Calu3 (cell line): ENCODE data around the gene GPD2. TPM values are rescaled to one million over a fixed set of nuclear protein-coding genes. Genes with fewer than 3 reads are reported as not detected.

Source experiments
- BruUV-seq: library from RNA; stranded (reverse); fragments of 400-500 nt; replicated peaks from 2 replicates; lab custom pipeline; 2021; lab: Mats Ljungman, UMichigan
- CTCF ChIA-PET: fragments of 300-600 bp; sonication (Branson Sonifier 250); formaldehyde crosslinking; loops from one replicate; lab custom pipeline; 2022; ENCODE audit warnings: antibody characterized with exemption; lab: Charles Lee
- DNase-seq: peaks from one replicate; pipeline ENCODE4 v3.0.0; 2022
- H3K27ac Mint-ChIP-seq: one replicate; pipeline ENCODE4 v1.8.0; 2022; ENCODE audit warnings: mixed read lengths; ENCODE audit not compliant: unreplicated experiment
- H3K27me3 Mint-ChIP-seq: one replicate; pipeline ENCODE4 v1.8.0; 2022; ENCODE audit warnings: mixed read lengths; ENCODE audit not compliant: unreplicated experiment
- H3K36me3 Mint-ChIP-seq: one replicate; pipeline ENCODE4 v1.8.0; 2022; ENCODE audit warnings: mild to moderate bottlenecking, moderate library complexity, mixed read lengths; ENCODE audit not compliant: insufficient read depth, unreplicated experiment
- H3K4me1 Mint-ChIP-seq: one replicate; pipeline ENCODE4 v1.8.0; 2022; ENCODE audit warnings: mild to moderate bottlenecking, low read depth, mixed read lengths; ENCODE audit not compliant: unreplicated experiment
- H3K4me3 Mint-ChIP-seq: one replicate; pipeline ENCODE4 v1.8.0; 2022; ENCODE audit warnings: mild to moderate bottlenecking, low read depth, moderate library complexity, mixed read lengths; ENCODE audit not compliant: unreplicated experiment
- H3K9me3 Mint-ChIP-seq: one replicate; pipeline ENCODE4 v1.8.0; 2022; ENCODE audit warnings: low read depth, mixed read lengths; ENCODE audit not compliant: unreplicated experiment
- CTCF ChIP-seq: fragments of 200-600 bp; IDR thresholded peaks from one replicate; pipeline ENCODE4 v1.8.0; 2022; ENCODE audit warnings: antibody characterized with exemption; ENCODE audit not compliant: unreplicated experiment
- intact Hi-C: fragments of 100-400 bp; cut with micrococcal nuclease; formaldehyde crosslinking; loops from one replicate; pipeline ENCODE4 v1.10.0; 2022; ENCODE audit not compliant: unreplicated experiment
- total RNA-seq: library from RNA; stranded (reverse); gene quantifications from 2 replicates; pipeline ENCODE4 v1.2.3, GENCODE V29; 2022

Gene GPD2
- total RNA-seq, 1 experiment from 2014 or later: 55.4 TPM

GRCh38 chr2:156541229-156541628, 105.0 kb downstream of the GPD2 start:
- Mint-ChIP-seq H3K9me3 (no peaks in the 10 kb centered on the region), H3K36me3 (no peaks in the 10 kb centered on the region), H3K27me3 (no peaks in the 10 kb centered on the region), H3K27ac (no peak overlapping the region), H3K4me3 (no peak overlapping the region), H3K4me1 (peaks cover 10% of the 10 kb centered on the region)
- DNase-seq: no peak
- CTCF ChIA-PET: interaction anchor here (0.7 kb wide), 1 partner anchor 194 kb away, joined by 3 read pairs; no protein-coding TSS in a partner anchor
- no peak for TF ChIP-seq CTCF
- no TSS peak for BruUV-seq
- intact Hi-C loops: no loop called here

DNA sequence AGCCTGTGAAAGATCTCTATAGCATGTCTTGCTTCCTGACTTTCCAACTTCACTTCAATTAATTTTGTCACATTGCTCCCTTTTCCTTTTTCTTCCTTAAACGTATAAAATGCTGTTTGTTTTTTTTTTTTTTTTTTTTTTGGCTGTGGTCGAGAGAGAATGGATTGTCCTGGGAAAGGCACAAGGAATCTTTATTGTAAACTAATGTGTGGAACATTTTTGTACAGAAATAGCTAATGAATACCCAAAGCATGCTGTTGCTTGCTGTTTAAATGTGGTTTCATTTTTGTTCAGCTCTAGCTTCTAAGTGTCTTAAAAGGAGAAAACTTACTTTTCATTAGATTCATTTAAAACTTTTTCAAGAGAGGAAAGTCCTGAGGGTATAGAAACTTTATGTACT, 105.5 kb downstream of the GPD2 start:
- H3K4me3 Mint-ChIP-seq: no peak overlapping the region
- no peak overlapping the region for H3K27ac Mint-ChIP-seq
- intact Hi-C loops: no loop called here
- no peaks in the 10 kb centered on the region for H3K36me3 Mint-ChIP-seq
- H3K9me3 Mint-ChIP-seq: no peaks in the 10 kb centered on the region
- no peak for DNase-seq
- CTCF ChIA-PET: interaction anchor here (0.7 kb wide), 1 partner anchor 291 kb away, joined by 4 read pairs; no protein-coding TSS in a partner anchor
- no peaks in the 10 kb centered on the region for H3K27me3 Mint-ChIP-seq
- no peak for TF ChIP-seq CTCF
- H3K4me1 Mint-ChIP-seq: peaks cover 5% of the 10 kb centered on the region
- no TSS peak for BruUV-seq

DNA sequence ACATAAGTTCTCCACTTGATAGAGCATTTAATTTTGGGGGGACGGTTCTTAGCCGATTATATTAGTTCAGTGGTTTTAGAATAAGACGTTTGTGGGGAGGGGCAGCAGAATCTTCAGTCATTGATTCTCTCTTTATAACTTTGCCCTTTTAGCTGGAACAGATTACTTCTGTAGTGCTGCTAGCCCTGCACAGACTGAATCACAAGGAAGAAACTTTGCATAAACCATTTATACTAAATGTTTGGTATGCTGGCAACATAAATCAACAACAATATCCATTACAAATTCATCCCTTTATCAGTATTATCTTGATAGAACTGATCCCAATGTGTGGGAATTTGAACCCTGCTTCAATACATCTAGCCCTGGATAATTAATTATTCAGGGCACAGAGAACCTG, 112.2 kb downstream of the GPD2 start:
- Mint-ChIP-seq H3K4me1 (no peaks in the 10 kb centered on the region), H3K36me3 (no peaks in the 10 kb centered on the region), H3K4me3 (no peak overlapping the region), H3K9me3 (no peaks in the 10 kb centered on the region), H3K27ac (no peak overlapping the region), H3K27me3 (no peaks in the 10 kb centered on the region)
- no peak for DNase-seq
- BruUV-seq: no TSS peak
- no peak for TF ChIP-seq CTCF
- intact Hi-C loops: no loop called here
- CTCF ChIA-PET: no interaction called here

GRCh38 chr2:156553714-156554442, 117.7 kb downstream of the GPD2 start:
- CTCF ChIA-PET: interaction anchor here (0.6 kb wide), 1 partner anchor 88 kb away, joined by 3 read pairs; no protein-coding TSS in a partner anchor
- H3K27me3 Mint-ChIP-seq: no peaks in the 10 kb centered on the region
- no TSS peak for BruUV-seq
- peaks cover 5% of the 10 kb centered on the region for H3K36me3 Mint-ChIP-seq
- DNase-seq: no peak
- H3K27ac Mint-ChIP-seq: no peak overlapping the region
- intact Hi-C loops: no loop called here
- no peak overlapping the region for H3K4me3 Mint-ChIP-seq
- H3K9me3 Mint-ChIP-seq: no peaks in the 10 kb centered on the region
- no peak for TF ChIP-seq CTCF
- no peaks in the 10 kb centered on the region for H3K4me1 Mint-ChIP-seq
